NK-92 (cell line): ENCODE measurements around the gene ENOX1.

Experiments used
- DNase-seq: peaks from one replicate; lab custom pipeline; 2025; ENCODE audit not compliant: unreplicated experiment; lab: John Stamatoyannopoulos, UW

ENOX1 gene

GRCh38 chr13:43268632-43269031 is 518.1 kb downstream of the ENOX1 start:
- no peak for DNase-seq

GRCh38 chr13:43267916-43268315 is 518.9 kb downstream of the ENOX1 start:
- DNase-seq: no peak

GRCh38 chr13:43266936-43267615 is 519.7 kb downstream of the ENOX1 start:
- no peak for DNase-seq

- no peak for DNase-seq
Observed at GRCh38 chr13:43265028-43265427, 521.7 kb downstream of the ENOX1 start.

GRCh38 chr13:43264458-43264857 is 522.3 kb downstream of the ENOX1 start:
- DNase-seq: no peak

- DNase-seq: no peak
Observed at GRCh38 chr13:43263047-43263446, 523.7 kb downstream of the ENOX1 start.

- no peak for DNase-seq
Observed at GRCh38 chr13:43260999-43261398, 525.8 kb downstream of the ENOX1 start.

- no peak for DNase-seq
Observed at GRCh38 chr13:43258771-43259170, 528.0 kb downstream of the ENOX1 start.

- no peak for DNase-seq
Observed at GRCh38 chr13:43257765-43258164, 529.0 kb downstream of the ENOX1 start.

GRCh38 chr13:43251961-43252360 is 534.8 kb downstream of the ENOX1 start:
- no peak for DNase-seq

GRCh38 chr13:43246382-43246781 is 540.4 kb downstream of the ENOX1 start:
- no peak for DNase-seq

GRCh38 chr13:43245374-43245964 is 541.3 kb downstream of the ENOX1 start:
- DNase-seq: no peak

GRCh38 chr13:43244481-43244880 is 542.3 kb downstream of the ENOX1 start:
- DNase-seq: no peak

- DNase-seq: no peak
Observed at GRCh38 chr13:43243711-43244110, 543.1 kb downstream of the ENOX1 start.

GRCh38 chr13:43242040-43242439 is 544.7 kb downstream of the ENOX1 start:
- no peak for DNase-seq

- DNase-seq: no peak
Observed at GRCh38 chr13:43240278-43240677, 546.5 kb downstream of the ENOX1 start.

GRCh38 chr13:43239275-43239840 is 547.4 kb downstream of the ENOX1 start:
- no peak for DNase-seq

- no peak for DNase-seq
Observed at GRCh38 chr13:43238341-43239083, 548.3 kb downstream of the ENOX1 start.

- no peak for DNase-seq
Observed at GRCh38 chr13:43237616-43238015, 549.2 kb downstream of the ENOX1 start.

GRCh38 chr13:43235028-43235427 is 551.7 kb downstream of the ENOX1 start:
- DNase-seq: no peak

- DNase-seq: no peak
Observed at GRCh38 chr13:43232873-43233265, 553.9 kb downstream of the ENOX1 start.
